ENCODE results near the gene MTMR2. TPM values are rescaled to one million over a fixed set of nuclear protein-coding genes. Genes with fewer than 3 reads are reported as not detected.

The MTMR2 gene
- total and polyA plus RNA-seq, 9 of the 15 experiments (the other 6 are each of a cell fraction or from before 2014, with no cell fraction given) = 12.6 to 35.8 (median 25.2) TPM

DNA sequence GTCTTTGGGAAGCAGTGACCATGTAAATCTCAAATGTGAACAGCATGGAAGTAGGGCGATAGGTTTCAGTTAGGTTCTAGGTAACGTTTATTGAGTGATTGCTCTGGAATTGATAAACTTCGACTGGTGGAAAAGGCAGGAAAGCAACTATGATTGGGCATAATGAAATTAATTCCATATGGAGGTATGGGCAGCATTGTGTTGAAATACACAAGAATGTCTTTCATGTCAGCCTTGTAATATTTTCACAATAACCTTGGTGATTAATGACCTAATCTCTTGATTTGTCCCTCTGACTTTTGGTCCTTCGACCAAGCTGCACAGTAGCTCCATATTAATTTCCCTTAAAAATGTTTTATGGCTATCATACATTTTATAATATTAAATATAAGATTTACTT, 130.8 kb downstream of the MTMR2 start (continued):
- TF ChIP-seq RERE (CRISPR knock-in tag; IDR thresholded peaks at IDR 0.05; ENCODE audit: borderline replicate concordance) (no peak), SMARCE1 (IDR thresholded peaks at IDR 0.05) (no peak), POLR2AphosphoS2 (IDR thresholded peaks at IDR 0.05; ENCODE audit: low read length) (no peak), ZBTB49 (CRISPR knock-in tag; IDR thresholded peaks at IDR 0.05; ENCODE audit: borderline replicate concordance) (no peak), DIDO1 (tag; IDR thresholded peaks at IDR 0.05; ENCODE audit: low read depth) (no peak), MCM5 (IDR thresholded peaks at IDR 0.05; ENCODE audit: low read depth) (no peak), POLR2H (tag; IDR thresholded peaks at IDR 0.05; ENCODE audit: low read depth) (0 out of 2 replicates have a peak, but pooled peaks have one; percentile 32), ETV5 (CRISPR knock-in tag; IDR thresholded peaks at IDR 0.05; ENCODE audit: low read depth) (no peak), ZNF717 (CRISPR knock-in tag; IDR thresholded peaks at IDR 0.05) (no peak), ZC3H11A (IDR thresholded peaks at IDR 0.05; ENCODE audit: low read depth, low read length) (no peak), KDM1A (IDR thresholded peaks at IDR 0.05) (no peak), ZNF785 (CRISPR knock-in tag; IDR thresholded peaks at IDR 0.05) (no peak), MEIS2 (IDR thresholded peaks at IDR 0.05; ENCODE audit: partially characterized antibody) (peak; percentile 44), C11orf30 (IDR thresholded peaks at IDR 0.05; ENCODE audit: low read depth) (no peak), ETS1 (conservative IDR thresholded peaks at IDR 0.05; ENCODE audit: control insufficient read depth, low read depth, low read length) (no peak)
- TF ChIP-seq, protein P1, sequence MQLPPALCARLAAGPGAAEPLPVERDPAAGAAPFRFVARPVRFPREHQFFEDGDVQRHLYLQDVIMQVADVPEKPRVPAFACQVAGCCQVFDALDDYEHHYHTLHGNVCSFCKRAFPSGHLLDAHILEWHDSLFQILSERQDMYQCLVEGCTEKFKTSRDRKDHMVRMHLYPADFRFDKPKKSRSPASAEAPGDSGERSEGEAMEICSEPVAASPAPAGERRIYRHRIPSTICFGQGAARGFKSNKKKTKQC (CRISPR knock-in tag; IDR thresholded peaks at IDR 0.05) = no peak
